ENCODE data around the gene CIITA.
"Not testable (repeated sequence)": the region's sequence is repeated elsewhere in the genome, so short reads cannot be mapped to it uniquely, and the experiment has no call there.

CIITA gene

GRCh38 chr16:10964891-10965326 is 87.9 kb downstream of the CIITA start:
- Histone ChIP-seq H3K36me3 (ENCODE audit: insufficient read depth, low read length) (0 out of 2 replicates have a peak, but pooled peaks cover 4% of the 10 kb centered on the region), H3K4me1 (ENCODE audit: control insufficient read depth, insufficient read depth, low read length, unreplicated experiment) (peaks cover 22% of the 10 kb centered on the region), H3K4me3 (ENCODE audit: low read depth, low read length) (no peak overlapping the region), H3K79me2 (ENCODE audit: control insufficient read depth, insufficient read depth, low read length, unreplicated experiment) (peaks cover 4% of the 10 kb centered on the region), H3K27me3 (ENCODE audit: insufficient read depth, low read length) (no peaks in the 10 kb centered on the region), H3K27ac (ENCODE audit: low read depth, low read length) (no peak overlapping the region), H2AFZ (ENCODE audit: low read length, unreplicated experiment) (no peak overlapping the region)

- H3K79me2 ChIP-seq (ENCODE audit: control insufficient read depth, insufficient read depth, low read length, unreplicated experiment): no peaks in the 10 kb centered on the region
- peaks cover 16% of the 10 kb centered on the region for H3K4me1 ChIP-seq (ENCODE audit: control insufficient read depth, insufficient read depth, low read length, unreplicated experiment)
- 0 out of 2 replicates have a peak, but pooled peaks cover 4% of the 10 kb centered on the region for H3K36me3 ChIP-seq (ENCODE audit: insufficient read depth, low read length)
- H3K27ac ChIP-seq (ENCODE audit: low read depth, low read length): no peak overlapping the region
- H3K27me3 ChIP-seq (ENCODE audit: insufficient read depth, low read length): no peaks in the 10 kb centered on the region
- H2AFZ ChIP-seq (ENCODE audit: low read length, unreplicated experiment): no peak overlapping the region
- no peak overlapping the region for H3K4me3 ChIP-seq (ENCODE audit: low read depth, low read length)
Observed at GRCh38 chr16:10965440-10966061, 88.5 kb downstream of the CIITA start.

- Histone ChIP-seq H3K27ac (ENCODE audit: low read depth, low read length) (no peak overlapping the region), H3K4me3 (ENCODE audit: low read depth, low read length) (no peak overlapping the region), H3K27me3 (ENCODE audit: insufficient read depth, low read length) (no peaks in the 10 kb centered on the region), H2AFZ (ENCODE audit: low read length, unreplicated experiment) (no peak overlapping the region), H3K36me3 (ENCODE audit: insufficient read depth, low read length) (0 out of 2 replicates have a peak, but pooled peaks cover 4% of the 10 kb centered on the region), H3K4me1 (ENCODE audit: control insufficient read depth, insufficient read depth, low read length, unreplicated experiment) (peaks cover 10% of the 10 kb centered on the region), H3K79me2 (ENCODE audit: control insufficient read depth, insufficient read depth, low read length, unreplicated experiment) (no peaks in the 10 kb centered on the region)
Observed at GRCh38 chr16:10966129-10966528, 89.1 kb downstream of the CIITA start.

- not testable (repeated sequence) for H3K36me3 ChIP-seq (ENCODE audit: insufficient read depth, low read length); H3K27me3 ChIP-seq (ENCODE audit: insufficient read depth, low read length); H2AFZ ChIP-seq (ENCODE audit: low read length, unreplicated experiment); H3K27ac ChIP-seq (ENCODE audit: low read depth, low read length); H3K4me1 ChIP-seq (ENCODE audit: control insufficient read depth, insufficient read depth, low read length, unreplicated experiment); H3K4me3 ChIP-seq (ENCODE audit: low read depth, low read length); H3K79me2 ChIP-seq (ENCODE audit: control insufficient read depth, insufficient read depth, low read length, unreplicated experiment)
Observed at GRCh38 chr16:10966559-10966958, 89.6 kb downstream of the CIITA start.

GRCh38 chr16:10967986-10968385 is 91.0 kb downstream of the CIITA start:
- Histone ChIP-seq H2AFZ (ENCODE audit: low read length, unreplicated experiment) (no peak overlapping the region), H3K27ac (ENCODE audit: low read depth, low read length) (no peak overlapping the region), H3K27me3 (ENCODE audit: insufficient read depth, low read length) (no peaks in the 10 kb centered on the region), H3K79me2 (ENCODE audit: control insufficient read depth, insufficient read depth, low read length, unreplicated experiment) (no peaks in the 10 kb centered on the region), H3K36me3 (ENCODE audit: insufficient read depth, low read length) (0 out of 2 replicates have a peak, but pooled peaks cover 4% of the 10 kb centered on the region), H3K4me1 (ENCODE audit: control insufficient read depth, insufficient read depth, low read length, unreplicated experiment) (peaks cover 8% of the 10 kb centered on the region), H3K4me3 (ENCODE audit: low read depth, low read length) (no peak overlapping the region)

GRCh38 chr16:10968498-10968897 is 91.5 kb downstream of the CIITA start:
- H3K4me3 ChIP-seq (ENCODE audit: low read depth, low read length): no peak overlapping the region
- H3K36me3 ChIP-seq (ENCODE audit: insufficient read depth, low read length): no peaks in the 10 kb centered on the region
- no peak overlapping the region for H2AFZ ChIP-seq (ENCODE audit: low read length, unreplicated experiment)
- peaks cover 8% of the 10 kb centered on the region for H3K4me1 ChIP-seq (ENCODE audit: control insufficient read depth, insufficient read depth, low read length, unreplicated experiment)
- H3K27me3 ChIP-seq (ENCODE audit: insufficient read depth, low read length): no peaks in the 10 kb centered on the region
- H3K79me2 ChIP-seq (ENCODE audit: control insufficient read depth, insufficient read depth, low read length, unreplicated experiment): no peaks in the 10 kb centered on the region
- no peak overlapping the region for H3K27ac ChIP-seq (ENCODE audit: low read depth, low read length)

- Histone ChIP-seq H3K27me3 (ENCODE audit: insufficient read depth, low read length) (no peaks in the 10 kb centered on the region), H2AFZ (ENCODE audit: low read length, unreplicated experiment) (no peak overlapping the region), H3K4me1 (ENCODE audit: control insufficient read depth, insufficient read depth, low read length, unreplicated experiment) (peaks cover 4% of the 10 kb centered on the region), H3K36me3 (ENCODE audit: insufficient read depth, low read length) (no peaks in the 10 kb centered on the region), H3K79me2 (ENCODE audit: control insufficient read depth, insufficient read depth, low read length, unreplicated experiment) (no peaks in the 10 kb centered on the region), H3K27ac (ENCODE audit: low read depth, low read length) (no peak overlapping the region), H3K4me3 (ENCODE audit: low read depth, low read length) (no peak overlapping the region)
Observed at GRCh38 chr16:10969615-10970014, 92.6 kb downstream of the CIITA start.

- Histone ChIP-seq H3K36me3 (ENCODE audit: insufficient read depth, low read length) (no peaks in the 10 kb centered on the region), H3K4me1 (ENCODE audit: control insufficient read depth, insufficient read depth, low read length, unreplicated experiment) (peaks cover 4% of the 10 kb centered on the region), H2AFZ (ENCODE audit: low read length, unreplicated experiment) (no peak overlapping the region), H3K79me2 (ENCODE audit: control insufficient read depth, insufficient read depth, low read length, unreplicated experiment) (no peaks in the 10 kb centered on the region), H3K27me3 (ENCODE audit: insufficient read depth, low read length) (no peaks in the 10 kb centered on the region), H3K4me3 (ENCODE audit: low read depth, low read length) (no peak overlapping the region), H3K27ac (ENCODE audit: low read depth, low read length) (no peak overlapping the region)
Observed at GRCh38 chr16:10970065-10970464, 93.1 kb downstream of the CIITA start.

GRCh38 chr16:10971560-10971961 is 94.6 kb downstream of the CIITA start:
- H3K4me3 ChIP-seq (ENCODE audit: low read depth, low read length): no peak overlapping the region
- H2AFZ ChIP-seq (ENCODE audit: low read length, unreplicated experiment): no peak overlapping the region
- H3K27me3 ChIP-seq (ENCODE audit: insufficient read depth, low read length): no peaks in the 10 kb centered on the region
- H3K36me3 ChIP-seq (ENCODE audit: insufficient read depth, low read length): no peaks in the 10 kb centered on the region
- H3K27ac ChIP-seq (ENCODE audit: low read depth, low read length): no peak overlapping the region
- peaks cover 4% of the 10 kb centered on the region for H3K4me1 ChIP-seq (ENCODE audit: control insufficient read depth, insufficient read depth, low read length, unreplicated experiment)
- no peaks in the 10 kb centered on the region for H3K79me2 ChIP-seq (ENCODE audit: control insufficient read depth, insufficient read depth, low read length, unreplicated experiment)

GRCh38 chr16:10972108-10972818 is 95.3 kb downstream of the CIITA start:
- Histone ChIP-seq H3K27me3 (ENCODE audit: insufficient read depth, low read length) (no peaks in the 10 kb centered on the region), H2AFZ (ENCODE audit: low read length, unreplicated experiment) (no peak overlapping the region), H3K4me3 (ENCODE audit: low read depth, low read length) (no peak overlapping the region), H3K36me3 (ENCODE audit: insufficient read depth, low read length) (no peaks in the 10 kb centered on the region), H3K27ac (ENCODE audit: low read depth, low read length) (no peak overlapping the region), H3K79me2 (ENCODE audit: control insufficient read depth, insufficient read depth, low read length, unreplicated experiment) (no peaks in the 10 kb centered on the region), H3K4me1 (ENCODE audit: control insufficient read depth, insufficient read depth, low read length, unreplicated experiment) (peaks cover 4% of the 10 kb centered on the region)

Measured in ACC112 (cell line).